Measurements from ENCODE around the gene ZNF423.

ZNF423 gene

DNA sequence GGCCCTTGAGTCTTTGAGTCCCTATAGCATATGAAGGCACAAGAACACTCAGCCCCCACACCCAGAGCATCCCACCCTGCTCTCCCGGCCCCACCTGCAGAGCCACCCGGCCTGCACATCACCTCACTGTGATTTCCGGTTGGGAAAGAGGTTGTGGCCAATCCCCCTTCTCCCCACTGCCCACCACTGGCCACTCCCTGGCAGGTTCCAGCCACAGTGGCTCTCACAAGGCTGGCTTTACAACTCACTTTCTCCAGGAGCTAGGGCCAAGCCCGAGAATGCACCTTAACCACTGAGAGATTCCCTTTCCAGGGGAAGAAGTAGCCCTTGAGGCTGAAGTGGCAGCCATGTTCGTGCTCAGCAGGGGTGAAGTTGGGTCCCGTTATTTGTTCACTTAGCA is 358.4 kb downstream of the ZNF423 start:
- no peak for DNase-seq

DNA sequence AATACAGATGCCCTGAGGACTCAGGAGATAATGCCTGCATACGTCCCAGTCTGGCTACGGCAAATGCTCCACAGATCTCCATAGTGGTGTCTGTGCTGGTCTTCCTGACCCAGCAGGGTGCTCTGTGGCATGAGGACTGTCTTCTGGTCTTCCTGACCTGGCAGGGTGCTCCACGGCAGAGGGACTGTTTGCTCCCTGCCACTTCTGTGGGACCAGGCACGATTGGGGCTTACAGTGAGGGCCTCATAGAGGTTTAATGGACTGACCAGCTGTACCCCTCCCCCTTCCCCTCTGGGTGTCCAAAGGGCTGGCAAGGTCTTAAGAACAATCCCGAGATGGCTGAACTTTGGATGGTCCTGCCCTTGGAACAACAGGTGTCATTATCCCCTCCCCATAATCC is 359.3 kb downstream of the ZNF423 start:
- no peak for DNase-seq

- DNase-seq: no peak
Observed at GRCh38 chr16:49495596-49496355, 360.1 kb downstream of the ZNF423 start.

DNA sequence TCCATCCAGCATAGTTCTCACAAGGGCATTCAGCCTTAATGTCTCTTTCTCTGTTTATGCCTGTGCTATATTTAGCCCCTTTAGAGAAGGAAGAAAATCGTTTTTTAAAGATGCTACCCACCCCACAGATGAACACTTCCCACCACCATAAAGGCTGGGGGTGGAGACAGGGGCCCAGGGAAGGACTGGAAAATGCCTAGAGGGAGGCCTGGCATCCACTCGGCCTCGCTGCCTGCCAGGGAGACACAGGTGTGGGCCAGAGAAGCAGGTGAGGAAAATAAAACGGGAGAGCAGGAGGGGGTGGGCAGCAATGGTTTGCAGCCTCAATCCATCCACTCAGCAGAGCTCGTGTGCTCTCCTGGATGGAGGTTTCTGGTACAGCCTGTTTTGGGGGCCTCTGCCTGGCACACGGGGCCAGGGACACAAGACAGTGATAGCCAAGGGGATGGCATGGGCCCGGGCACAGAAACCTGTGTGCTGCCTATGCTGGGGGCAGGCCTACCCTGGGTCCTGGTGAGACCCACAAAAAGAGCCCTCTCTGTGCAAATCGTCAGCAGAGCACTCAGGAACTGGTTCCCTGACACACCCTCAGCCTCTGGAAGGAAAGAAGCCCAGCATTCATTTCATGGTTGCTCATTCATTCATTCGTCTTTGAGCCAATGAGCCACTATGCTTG is 360.9 kb downstream of the ZNF423 start:
- no peak for DNase-seq

GRCh38 chr16:49494474-49494873 is 361.4 kb downstream of the ZNF423 start:
- no peak for DNase-seq

- DNase-seq: no peak
Observed at GRCh38 chr16:49493836-49494235, 362.1 kb downstream of the ZNF423 start.

GRCh38 chr16:49492896-49493626 is 362.9 kb downstream of the ZNF423 start:
- no peak for DNase-seq

DNA sequence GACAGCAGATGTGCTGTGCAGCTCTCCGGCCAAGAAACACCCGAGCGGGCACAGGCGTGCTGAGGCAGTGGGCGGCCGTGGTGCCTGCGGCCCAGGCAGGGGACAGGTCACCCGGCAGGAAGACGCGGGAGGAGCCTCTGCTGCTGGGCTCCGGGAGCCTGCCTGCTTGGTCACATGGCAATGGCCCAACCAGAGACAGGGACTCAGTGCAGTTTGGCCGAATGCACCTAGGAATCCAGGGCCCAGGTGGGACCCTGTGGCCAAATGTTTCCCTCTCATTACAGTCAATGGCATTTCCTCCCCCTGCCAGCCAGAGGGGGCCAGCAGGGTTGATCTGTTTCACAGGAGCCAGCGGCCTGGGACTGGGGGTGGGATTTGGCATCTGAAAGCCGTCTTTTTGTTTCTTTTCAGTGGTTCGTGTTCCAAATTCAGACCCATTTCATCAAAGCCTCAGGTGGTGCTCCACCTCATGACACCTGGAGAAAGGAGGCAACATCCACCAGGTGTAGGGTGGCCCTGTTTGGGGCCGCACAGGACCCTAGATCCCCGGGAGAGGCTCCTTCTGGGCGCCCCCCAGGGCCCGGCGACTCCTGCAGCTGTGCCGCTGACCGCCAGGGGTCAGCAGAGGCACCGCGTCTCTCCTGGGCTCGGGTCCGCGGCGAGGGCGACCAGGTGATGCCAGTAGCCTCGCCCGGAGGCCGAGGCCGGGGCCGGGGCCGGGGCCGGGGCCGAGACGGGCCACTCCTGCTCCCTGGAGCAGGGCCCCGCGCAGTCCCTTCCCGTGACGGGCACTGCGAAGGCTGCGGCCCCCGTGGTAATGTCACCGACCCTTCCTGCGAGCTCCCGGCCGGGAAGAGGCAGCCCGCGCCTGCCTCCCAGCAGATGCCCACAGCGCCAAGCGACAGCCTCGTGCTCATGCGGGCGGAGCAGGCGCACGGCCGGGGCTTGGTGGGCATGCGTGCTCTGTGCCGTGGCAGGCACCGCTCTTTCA is 363.8 kb downstream of the ZNF423 start:
- no peak for DNase-seq

DNA sequence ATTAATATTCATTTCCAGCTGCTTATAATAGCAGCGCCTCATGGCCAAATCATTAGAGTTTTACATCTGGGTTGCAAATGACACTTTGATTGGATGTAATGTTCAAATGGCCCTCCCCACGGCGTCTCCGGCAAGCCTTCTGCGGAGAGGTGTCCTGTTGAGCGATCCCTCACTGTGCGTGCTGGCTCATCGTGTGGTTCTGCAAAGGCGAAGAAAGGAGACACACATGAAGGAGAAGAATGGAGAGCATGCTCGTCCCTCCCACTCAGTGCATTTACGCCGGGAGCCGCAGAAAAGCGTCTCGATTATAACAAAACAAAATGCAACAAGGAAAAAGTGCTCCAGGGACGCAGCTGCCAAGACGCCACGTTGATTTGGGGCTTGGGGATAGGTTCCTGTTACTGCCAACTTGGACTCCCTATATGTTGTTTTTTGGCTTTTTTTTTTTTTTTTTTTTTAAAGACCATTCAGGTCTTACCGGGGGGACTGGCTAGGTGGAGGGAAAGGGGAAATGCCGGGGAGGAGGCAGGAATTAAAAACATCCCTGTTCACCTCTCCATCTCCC is 364.7 kb downstream of the ZNF423 start:
- no peak for DNase-seq

DNA sequence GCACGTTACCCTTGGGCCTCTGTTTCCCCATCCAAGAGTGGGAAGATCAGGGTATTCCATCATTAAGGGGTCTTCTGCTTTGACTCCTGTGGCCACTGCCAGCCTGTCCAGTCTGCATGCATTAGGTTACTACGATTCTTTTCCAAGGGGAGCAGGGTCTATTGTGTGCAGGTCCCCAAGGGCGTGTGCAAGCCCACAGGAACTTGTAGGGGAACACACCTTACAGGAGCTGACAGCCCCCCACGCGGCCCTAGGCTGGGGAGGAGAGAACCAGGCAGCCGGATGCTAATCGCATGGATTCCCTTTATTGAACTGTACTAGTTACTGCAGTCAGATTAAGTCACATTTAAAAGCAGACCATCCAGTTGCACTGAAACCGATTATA is 365.6 kb downstream of the ZNF423 start:
- DNase-seq: no peak

DNA sequence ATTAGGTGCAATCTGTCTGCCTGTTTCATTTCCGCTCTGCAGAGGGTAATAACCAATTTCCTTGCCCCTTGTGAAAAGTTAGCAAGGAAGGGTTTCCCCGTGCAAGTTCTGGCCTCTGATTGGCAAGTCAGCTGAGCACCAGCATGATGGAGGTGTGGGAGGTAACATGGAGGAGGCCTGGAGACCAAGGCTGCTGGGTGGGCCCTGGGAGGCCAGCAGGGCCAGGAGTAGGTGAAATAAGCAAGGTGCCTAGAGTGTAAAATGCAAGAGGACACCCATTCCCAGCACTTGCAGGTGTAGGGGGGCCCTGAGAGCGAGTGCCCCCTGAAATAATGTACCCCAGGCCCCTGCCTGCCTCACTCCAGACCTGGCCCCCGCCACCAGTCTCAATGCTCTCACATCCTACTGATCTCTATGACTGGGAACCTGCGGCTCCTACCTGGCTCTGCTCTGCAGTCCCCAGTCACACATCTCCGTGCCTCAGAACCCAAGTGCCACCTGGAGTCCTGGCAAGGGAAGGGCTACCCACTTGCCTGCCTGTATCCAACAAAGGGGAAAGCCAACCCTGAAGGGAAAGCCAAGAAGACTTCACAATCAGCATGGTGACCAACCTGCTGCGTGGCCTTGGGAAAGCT is 366.1 kb downstream of the ZNF423 start:
- DNase-seq: no peak

DNA sequence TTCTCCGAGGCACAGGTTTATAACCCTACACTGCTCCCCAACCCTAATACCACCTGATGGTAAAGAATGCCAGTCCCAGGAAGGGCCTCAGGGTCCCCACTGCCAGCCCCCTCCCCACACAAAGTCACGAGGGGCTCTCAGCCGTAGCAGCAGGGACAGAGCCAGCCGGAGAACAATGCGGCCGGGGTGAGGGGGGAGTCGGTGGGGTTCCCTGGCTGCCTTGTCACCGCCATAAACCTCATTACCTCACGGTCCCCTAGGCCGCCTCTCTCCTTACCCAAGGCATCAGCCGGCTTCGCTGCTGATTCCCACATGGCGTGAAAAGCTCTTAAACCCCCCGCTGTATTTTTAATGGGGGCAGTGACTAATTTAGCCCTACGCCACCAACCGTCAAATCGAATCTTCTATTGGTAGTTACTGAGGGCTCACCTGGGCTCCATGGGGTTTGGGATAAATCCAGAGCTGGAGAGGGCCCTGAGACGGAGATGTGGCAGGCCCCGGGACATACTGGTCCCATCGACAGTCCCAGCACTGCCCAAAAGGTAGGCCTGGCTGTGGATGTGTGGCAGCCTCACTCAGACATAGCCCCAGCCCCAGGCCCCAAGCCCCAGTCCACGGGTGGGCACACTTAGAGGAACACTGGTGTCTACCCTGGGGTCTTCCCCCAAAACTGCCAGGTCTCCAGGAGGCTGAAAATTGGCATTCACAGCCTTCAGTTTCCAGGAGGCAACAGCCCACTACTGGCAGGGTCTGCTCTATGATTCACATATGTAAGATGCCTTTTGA is 367.0 kb downstream of the ZNF423 start:
- no peak for DNase-seq

DNA sequence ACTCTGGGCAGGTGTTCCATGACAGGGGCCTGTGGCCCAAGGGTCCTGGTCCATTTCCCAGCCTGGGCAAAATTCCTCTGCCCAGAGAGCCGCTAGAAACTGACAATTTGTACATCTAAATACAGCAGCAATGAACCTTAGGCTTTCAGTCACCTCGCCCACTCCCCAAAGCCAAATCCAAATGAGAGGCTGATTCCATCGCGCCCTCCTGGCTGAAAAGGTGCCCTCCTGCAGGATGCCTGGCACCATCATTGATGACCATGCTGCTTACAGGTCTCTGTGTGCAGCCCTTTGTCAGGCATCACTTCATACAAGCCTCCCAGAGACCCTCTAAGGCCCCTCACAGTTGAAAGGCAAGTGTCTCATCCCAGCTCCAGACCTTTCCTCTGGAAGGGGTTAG is 367.6 kb downstream of the ZNF423 start:
- no peak for DNase-seq

GRCh38 chr16:49487746-49488145 is 368.2 kb downstream of the ZNF423 start:
- DNase-seq: no peak

DNA sequence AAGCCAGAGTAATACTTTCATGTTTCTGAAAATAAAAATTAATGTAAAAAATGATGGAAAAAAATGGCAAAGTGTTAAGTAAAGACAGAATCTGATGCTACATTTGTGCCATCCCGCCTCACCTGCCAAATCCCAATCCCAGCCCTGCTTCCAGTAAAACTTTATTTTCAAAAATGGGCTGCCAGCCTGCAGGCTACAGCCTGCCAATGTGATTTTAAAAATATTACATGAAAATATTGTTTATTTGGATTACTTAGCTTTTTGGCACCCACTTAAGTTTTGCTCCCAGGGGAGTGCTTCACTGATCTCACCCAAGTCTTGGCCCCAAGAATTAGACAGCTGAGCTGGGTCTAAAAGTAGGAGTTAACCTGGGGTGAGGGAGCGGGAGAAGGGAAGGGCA is 369.5 kb downstream of the ZNF423 start:
- no peak for DNase-seq

GRCh38 chr16:49485663-49486062 is 370.2 kb downstream of the ZNF423 start:
- no peak for DNase-seq

- no peak for DNase-seq
Observed at GRCh38 chr16:49484936-49485335, 371.0 kb downstream of the ZNF423 start.

DNA sequence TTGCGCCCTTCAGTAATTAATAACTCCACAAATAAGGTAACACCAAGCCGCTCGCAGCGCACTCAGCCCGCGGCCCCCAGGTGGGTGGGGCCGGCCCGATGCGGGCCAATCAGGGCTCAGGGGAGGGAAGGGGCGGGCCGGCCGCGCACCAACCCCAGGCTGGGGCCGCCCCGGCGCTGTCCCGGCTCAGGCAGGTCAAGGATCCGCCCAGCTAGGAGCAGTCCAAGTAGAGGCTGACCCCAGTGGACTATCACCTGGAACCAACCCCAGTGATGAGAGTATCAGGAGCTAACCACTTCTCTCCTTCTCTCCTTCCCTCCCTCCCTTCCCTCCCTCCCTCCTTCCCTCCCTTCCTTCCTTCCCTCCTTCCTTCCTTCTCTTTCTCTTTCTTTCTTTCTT is 371.5 kb downstream of the ZNF423 start:
- DNase-seq: no peak

DNA sequence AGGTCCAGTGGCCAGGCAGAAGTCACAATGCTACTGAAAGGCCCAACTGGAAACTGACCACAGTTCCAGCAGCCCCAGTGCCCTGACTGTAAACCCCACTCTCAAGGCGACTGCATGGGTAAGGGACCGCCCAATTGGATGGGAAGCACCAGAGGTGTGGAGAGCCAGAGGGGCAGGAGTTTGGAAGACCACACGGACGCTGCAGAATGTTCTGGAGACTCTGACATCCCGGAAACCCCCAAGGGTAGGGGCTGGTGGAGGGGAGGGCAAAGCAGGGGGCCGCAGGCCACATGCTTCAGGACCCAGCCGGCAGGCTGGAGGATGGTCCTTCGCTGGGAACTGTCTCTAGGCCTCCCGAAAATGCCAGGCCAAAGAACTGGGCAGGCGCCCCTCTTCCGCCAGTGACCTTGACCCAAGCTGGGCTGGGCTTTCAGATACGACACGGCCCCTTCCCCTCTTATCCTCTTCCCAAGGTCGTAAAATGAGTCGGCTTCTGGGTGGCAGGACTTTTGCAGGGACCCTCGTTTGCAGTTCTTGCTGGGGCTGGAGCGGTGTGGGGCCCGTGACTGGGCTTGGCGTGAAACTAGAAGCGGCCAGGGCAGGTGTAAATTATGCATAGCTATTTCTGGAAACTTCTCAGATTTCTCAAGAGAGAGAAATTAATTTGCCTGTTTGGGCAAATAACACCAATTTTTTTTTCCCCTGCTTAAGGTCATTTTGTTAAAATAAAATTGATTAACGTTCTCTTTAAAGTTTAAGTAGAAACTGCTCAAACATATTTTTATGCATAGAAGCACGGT is 372.1 kb downstream of the ZNF423 start:
- no peak for DNase-seq

DNA sequence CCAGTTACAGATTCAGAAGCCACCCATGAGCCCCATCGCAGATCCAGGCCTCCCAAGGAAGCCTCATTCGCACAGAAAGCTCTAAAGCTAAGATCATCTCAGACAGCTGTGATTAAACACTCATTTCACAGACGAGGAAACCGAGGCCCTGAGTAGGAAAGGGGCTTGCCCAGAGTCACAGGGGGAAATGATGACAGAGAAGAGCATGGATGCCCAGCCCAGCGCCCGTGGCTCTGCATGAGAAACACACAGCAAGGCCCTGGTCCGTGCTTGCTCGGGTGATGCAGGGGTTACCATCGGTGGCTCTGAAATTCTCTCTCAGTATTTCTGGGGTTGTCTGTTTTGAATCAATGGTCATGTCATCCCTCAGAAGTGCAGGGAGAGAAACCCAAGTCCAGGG is 372.7 kb downstream of the ZNF423 start:
- DNase-seq: no peak
